ENCODE data around the gene AFF1.
"Not testable (repeated sequence)": the region's sequence is repeated elsewhere in the genome, so short reads cannot be mapped to it uniquely, and the experiment has no call there.

AFF1 gene

DNA sequence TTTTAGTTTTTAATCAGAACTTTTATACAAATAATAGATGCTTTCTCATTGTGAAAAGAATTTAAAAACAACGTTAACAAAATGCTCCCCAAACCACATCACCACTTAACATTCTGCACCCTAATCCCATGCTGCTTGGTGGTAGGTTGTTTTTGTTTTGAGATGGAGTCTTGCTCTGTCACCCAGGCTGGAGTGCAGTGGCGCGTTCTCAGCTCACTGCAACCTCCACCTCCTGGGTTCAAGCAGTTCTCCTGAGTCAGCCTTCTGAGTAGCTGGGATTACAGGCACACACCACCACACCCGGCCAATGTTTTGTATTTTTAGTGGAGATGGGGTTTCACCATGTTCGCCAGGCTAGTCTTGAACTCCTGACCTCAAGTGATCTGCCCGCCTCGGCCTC is 102.4 kb downstream of the AFF1 start:
- DNase-seq, result not testable (repeated sequence)

DNA sequence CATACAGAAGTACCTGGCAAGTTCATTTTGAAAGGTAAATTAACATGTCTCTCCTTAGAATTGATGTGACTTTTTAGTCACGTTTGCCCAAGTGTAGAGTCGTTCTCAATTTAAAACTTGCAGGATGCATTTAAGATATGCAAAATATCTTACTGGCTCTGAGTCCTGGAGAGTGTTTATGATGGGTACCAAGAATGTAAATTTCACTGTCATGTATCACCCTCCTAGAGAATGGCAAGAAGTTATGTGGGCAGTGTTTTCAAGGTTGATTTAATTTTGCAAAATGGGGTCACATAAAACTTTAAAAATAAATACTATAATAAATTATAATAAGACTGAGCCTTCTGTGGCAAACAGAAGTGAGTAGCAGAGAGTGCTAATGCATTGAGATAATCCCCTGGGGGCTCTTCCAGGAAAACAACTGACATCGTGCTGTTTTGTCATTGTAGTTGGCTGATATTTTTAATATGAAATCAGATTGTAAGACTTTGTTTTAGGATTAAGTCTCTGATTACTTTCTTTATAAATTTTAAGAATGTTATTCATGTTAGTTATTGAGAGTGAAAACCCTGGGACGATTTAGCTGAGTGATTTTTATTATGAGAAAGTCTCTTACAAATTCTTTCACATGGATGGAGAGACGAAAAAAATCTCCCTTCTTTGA is 103.0 kb downstream of the AFF1 start:
- no peak for DNase-seq

DNA sequence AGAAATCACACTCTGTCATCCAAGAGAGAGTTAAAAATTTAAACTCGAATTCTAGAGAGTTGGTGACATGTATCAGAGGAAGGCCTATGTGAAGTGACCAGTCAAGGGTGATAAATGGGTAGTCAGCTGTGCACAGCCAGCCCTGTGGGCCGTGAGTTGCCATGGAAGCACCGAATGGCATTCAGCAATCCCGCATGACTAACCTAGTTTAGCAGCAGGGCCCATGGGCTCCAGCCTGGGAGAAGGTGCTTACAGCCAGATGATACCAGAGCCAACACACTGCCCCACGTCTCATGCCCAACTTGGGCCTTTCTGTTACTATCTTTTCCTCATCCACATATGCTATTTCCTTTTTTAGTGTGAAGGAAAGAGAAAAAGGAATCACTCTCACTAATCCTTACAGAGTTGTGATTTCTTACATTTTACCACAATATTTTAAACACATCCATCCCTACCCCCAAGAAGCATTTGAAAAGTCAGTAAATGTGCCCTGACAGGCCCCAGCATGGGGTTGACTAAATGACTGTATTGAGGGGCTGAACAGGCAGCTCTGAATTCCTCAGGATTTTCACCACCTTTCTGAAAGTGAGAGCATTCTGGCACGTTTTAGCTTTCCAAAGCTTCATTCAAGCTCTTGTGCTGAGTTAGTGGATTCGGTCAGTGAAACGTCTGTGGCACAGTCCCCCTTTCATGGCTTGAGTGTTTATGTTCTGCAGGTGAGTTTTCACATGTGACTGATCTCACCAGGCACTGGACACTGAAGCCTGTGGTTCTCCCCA is 104.2 kb downstream of the AFF1 start:
- no peak for DNase-seq

DNA sequence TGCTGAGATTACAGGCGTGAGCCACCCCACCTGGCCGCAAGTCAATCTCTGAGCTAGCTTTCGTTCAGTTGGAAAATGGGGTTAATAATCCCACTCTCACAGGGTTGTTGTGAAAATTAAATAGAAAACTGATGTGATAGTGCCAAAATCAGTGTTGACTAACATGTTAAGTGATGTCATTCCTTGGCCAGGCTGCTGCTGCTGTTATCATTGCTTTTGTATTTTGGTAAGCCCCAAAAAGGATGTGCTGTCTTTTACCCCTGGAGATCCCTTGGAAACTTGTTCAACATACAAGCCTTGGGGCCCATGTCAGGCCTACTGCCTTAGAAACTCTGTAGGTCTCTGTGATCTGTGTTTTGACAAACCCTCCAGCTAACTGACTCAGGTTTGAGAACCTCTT is 106.3 kb downstream of the AFF1 start:
- DNase-seq, result no peak

DNA sequence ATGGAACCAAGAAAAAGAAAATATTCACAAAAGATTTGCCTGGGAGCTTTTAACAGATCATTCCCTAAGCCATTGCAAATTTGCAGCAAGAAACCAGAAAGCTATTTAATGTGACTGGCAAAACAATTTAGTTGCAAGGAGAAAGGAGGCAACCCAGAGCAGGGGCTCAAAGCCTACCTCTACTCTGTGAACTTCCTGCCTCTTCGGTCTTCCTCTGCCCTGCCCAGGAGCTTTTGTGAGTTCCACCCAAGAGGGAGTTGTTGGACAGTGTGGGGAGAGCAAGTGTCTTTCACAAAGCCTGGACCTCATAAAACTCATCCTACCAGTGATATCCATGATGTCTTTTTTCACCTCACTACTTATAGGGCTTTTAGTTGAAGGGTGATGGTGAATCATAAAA is 107.4 kb downstream of the AFF1 start:
- no peak for DNase-seq

DNA sequence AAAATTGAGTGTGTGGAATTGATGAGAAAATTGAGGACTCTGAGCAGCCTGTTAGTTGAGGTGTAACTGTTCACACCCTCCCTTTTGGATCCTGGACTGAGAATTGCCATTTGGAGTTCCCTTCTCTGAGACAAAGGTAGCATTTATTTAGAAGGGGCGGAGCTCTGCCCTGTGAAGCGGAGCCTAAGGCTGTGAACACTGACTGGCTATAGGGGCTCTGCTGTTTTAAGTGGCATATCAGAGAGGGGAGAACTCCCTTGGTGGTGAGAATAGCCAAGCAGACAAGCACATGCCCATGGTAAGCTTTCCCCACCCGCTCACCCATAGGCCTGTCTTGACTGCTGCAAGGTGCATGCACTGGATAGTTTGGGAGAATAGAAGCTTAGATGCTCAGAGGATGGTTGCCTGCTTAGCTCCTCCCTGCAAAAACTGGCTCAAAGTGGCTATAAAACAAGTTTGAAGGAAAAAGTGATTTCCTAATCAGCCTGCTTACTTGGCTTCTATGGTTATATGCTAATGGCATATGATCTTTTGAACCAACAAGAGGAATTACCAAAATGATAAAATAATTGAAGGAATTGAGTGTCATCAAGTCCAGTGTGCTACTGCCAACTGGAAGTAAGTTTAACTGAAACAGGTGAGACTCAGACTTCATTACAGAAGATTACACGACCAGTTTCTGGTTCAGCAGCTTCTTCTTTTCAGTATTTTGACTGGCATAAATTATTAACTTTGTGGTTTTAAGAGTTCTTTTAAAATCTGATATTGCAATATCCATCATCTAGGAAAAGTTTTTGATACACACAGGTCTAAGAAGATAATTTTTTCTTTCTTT is 108.4 kb downstream of the AFF1 start:
- no peak for DNase-seq

DNA sequence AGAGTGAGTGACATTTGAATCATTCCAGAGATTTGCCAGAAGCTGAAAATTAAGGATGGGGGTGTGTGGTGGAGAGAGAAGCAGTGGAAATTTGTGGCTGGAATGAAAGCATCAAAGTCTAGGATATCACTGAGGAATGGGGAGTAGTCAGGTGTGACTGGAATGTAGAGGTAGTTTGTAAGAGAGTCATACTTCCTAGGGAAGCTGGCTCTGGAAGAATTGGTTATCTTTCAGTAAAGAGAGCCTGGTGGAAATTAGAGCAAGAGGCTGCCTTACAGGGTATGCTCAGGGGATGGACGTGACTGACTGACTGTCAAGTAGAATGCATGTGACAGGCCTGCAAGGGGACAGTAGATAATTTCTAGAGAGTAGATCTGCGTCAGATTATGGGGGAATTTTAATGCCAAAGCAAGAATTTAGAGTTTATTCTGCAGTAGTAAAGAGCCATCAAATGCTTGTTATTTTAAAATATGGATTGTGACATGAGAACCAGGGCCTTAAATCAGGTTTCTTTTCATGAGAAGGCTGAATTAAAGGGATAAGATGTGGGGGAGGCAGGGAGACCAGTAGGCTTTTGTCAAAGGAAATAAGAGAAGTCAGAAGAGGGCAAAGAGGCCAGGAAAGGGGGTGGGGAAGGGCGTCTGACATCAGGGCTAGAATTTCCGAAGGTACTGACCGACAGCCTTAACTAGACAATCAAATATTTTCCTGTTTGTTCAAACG is 109.9 kb downstream of the AFF1 start:
- DNase-seq, result peak; percentile 44 to 51

DNA sequence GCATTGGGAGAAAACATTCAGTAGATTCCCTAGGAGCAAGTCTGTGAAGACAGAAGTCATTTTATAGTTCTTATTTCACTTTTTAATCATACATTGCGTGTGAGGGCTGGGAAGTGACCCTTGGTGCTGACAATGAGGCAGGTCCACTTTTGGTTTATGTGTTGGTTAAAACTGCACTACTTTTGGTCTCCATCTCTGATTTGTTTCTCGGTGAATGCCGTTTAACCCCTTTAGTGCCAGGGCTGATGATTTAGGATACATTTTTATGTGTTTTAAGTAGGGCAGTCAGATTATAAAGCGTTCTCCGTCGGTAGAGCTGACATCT is 110.4 kb downstream of the AFF1 start:
- no peak for DNase-seq

DNA sequence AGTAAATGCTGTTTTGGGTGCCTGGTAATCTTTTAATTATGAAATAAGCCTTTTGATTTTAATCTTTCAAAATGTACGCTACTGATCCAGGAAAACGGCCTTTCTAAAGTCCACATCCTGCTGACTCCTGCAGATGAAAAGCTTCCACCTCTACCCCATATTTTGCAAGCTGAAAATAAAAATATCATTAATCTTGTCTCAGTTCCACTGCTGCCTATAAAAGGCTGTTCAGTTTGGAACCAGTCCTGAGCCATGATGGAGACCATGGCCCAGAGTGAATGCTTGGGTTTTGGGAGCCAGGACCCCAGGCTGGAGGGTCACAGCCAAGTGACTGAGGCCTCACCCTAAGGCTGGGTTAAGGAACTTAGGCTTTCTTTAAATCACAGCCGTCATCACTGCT is 110.8 kb downstream of the AFF1 start:
- DNase-seq, result no peak

DNA sequence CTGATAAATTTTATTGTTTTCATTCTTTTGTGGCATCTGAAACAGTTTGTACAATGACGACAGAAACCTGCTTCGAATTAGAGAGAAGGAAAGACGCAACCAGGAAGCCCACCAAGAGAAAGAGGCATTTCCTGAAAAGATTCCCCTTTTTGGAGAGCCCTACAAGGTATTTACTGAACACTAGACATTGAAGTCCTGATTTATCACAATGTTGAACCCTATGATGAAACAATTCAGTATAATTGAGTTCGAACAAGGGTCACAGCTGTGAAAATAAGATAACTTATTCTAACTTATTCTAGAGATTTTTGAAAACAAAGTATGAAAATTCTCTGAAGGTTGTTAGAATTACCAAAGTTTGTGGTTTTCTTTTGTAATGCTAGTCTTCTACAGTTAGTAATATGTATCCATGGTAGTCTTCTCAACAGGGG is 111.3 kb downstream of the AFF1 start:
- DNase-seq, result peak in 1 of 2 donors; percentile 59

DNA sequence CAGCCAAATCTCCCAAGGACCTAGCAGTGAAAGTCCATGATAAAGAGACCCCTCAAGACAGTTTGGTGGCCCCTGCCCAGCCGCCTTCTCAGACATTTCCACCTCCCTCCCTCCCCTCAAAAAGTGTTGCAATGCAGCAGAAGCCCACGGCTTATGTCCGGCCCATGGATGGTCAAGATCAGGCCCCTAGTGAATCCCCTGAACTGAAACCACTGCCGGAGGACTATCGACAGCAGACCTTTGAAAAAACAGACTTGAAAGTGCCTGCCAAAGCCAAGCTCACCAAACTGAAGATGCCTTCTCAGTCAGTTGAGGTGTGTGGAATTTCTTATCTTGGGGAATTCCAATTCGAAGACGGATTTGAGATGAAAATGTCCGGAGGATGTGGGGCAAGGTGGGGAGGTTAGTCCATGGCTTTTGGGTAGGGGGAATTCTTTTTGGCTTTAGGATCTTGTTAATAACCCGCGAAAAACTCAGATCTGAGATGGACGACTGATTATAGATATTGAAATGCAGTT is 112.5 kb downstream of the AFF1 start:
- no peak for DNase-seq

DNA sequence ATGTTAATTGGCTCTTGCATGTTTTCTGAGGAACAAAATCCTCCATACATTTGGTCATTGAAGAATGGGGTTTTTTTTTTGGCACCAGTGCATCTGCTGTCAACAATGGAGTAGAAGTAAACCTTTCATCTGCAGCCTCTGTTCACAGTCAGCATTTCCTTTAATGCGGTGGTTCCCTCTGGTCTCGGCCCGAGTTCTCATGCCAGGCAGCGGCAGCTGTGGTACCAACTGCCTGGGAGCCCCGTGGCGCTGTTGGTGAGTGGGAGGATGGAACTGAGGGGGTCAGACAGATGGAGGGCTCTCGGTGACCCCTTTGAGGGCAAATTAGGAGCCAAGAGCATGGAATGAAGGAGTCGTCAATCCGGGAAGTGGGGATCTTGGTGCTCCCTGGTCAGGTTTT is 114.7 kb downstream of the AFF1 start:
- no peak for DNase-seq

DNA sequence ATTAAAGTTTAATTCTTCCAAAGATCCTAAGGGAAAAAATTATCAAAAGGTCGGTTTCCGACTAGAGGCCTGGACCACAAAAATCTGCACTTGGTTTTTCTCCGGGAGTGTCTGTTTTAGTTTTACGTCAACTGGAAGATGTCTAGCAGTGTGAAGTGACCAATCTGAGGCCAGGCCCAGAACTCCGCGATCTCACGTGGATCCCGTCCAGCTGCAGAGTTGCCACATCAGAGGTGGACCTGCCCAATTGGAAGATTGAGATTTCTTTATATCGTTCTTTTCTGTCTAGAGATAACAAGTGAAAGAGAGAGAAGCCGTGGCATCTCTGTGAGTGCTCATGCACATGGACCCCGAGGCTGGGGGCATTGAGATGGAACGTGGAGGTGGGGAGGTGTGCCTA is 115.8 kb downstream of the AFF1 start:
- no peak for DNase-seq

DNA sequence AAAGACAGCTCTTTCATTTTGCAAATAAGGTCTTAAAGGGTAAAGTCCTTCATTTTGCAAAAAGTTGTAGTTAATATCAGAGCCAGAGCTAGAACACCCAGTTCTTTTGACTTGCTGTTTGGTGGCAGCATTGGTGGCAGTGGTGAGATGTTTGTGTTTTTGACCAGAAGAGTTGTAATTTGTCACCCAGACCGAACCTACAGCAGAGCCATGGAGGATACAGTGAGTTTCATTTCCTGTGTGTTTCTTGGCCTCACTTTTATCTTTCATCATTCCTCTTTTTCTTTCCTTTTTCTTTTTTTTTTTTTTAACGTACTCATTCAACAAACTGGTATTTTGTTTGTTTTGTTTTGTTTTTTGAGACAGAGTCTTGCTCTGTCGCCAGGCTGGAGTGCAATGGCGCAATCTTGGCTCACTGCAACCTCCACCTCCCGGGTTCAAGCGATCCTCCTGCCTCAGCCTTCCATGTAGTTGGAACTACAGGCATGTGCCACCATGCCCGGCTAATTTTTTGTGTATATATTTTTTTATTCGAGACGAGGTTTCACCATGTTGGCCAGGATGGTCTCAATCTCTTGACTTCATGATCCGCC is 116.4 kb downstream of the AFF1 start:
- DNase-seq, result no peak

DNA sequence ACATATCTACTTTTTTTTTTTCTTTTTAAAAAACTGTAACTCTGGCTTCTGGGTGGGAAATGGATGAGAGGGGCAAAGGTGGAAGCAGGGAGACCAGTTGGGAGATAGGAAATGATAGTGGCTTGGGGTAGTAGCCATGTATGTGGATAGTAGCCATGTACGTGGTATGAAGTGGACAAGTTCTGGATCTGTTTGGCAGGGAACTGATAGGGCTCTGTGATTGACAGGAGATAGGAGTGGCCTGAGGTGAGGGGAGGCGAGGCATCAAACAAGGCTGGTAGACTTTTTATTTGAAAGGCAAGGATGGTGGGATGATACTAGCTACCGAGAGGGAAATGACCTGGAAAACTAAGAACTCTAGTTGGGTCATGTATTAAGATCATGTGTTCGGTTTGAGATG is 117.8 kb downstream of the AFF1 start:
- no peak for DNase-seq

DNA sequence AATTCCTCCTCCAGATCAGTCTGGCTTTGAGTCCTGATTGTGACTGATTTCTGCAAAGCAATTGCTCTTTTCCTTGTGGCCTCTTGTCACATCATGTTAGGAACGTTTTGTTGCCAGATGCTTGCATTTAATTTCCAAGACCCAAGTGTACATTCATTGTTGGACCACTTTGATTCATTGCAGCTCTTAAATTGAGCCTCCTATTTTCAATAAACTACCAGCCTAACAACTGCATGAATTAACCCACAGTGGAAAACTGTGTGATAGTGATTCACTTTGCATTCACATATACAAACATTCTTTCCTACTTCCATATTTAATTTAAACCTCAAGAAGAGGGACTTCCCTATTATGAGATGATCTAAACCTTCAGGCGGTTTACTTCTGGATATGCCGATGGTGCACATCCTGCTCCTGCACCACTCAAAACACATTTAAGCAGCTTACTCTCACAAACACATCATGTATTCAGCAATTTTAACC is 118.4 kb downstream of the AFF1 start:
- peak; percentile 45 to 73 for DNase-seq

DNA sequence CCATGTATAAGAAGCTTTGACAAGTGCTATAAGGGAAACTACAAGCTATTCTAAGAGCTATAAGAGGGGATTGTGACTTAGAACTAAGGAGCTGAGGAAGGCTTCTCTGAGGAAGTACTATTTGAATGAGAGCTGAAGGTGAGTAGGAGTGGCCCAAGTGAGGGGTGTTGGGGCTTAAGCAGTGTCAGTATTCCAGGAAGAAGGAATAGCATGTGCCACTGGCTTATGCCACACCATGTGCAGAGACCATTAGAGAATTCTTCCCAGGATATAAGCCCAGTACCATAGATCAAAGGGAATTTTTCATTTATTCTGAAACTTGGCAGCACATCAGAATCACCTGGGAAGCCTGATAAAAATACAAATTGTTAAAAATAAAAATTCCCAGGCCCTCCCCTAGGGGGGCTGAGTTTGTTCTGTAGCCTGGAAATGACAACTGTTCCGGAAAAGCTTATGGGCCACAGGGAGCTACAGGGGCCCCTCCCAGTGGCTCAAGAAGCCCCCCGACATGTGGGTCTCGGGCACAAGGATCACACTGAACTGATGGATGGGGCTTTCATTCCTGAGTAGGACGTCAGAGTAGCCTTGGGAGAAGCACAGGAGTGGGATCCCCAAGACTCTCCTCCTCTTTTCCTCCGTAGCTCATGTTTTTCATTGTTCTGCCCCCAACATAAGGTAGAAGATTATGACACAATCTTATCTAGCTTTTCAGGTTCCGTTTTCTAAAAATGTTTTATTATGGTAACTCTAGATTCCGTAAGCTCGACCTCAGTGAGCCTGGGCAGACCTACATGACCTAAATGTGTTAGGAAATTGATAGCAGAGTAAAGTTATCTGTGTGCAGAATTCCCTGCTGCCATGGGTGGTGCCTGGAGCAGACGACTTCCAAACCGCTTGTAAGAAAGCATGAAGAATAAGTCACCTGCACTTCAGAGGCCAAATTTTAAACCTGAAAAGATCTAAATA is 119.3 kb downstream of the AFF1 start:
- no peak for DNase-seq

DNA sequence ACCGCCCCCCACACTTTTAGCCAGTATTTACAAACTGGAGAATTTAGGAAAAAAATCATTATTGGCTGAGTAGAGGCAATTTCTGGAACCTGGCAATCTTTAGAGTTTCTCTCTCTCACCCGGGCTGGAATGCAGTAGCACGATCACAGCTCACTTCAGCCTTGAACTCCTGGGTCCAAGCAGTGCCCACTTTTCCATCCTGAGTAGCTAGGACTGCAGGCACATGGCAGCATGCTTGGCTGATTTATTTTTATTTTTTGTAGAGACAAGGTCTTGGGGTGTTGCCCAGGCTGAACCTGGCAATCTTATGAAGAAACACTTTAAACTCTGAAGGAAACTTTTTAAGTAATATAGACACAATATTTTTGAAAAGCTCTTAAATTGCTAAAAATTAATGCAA is 120.1 kb downstream of the AFF1 start:
- no peak for DNase-seq

DNA sequence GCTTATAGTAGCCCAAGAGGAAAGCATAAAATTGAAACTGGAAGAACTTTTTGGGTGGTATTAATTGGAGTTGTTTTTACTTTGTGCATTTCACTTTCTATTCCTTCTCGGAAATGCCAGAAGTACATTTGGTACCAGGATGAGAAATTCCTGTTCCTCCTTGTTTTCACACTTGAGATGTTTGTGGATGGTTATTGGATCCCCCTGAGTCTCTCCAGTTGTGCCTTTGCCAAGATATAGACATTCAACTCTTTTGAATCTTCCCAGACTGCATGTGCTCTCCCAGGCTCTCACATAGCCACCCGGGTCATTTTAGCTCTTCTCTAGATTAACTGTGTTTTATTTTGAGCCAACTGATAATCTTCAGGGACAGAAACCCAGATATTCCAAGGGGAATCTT is 120.5 kb downstream of the AFF1 start:
- no peak for DNase-seq

DNA sequence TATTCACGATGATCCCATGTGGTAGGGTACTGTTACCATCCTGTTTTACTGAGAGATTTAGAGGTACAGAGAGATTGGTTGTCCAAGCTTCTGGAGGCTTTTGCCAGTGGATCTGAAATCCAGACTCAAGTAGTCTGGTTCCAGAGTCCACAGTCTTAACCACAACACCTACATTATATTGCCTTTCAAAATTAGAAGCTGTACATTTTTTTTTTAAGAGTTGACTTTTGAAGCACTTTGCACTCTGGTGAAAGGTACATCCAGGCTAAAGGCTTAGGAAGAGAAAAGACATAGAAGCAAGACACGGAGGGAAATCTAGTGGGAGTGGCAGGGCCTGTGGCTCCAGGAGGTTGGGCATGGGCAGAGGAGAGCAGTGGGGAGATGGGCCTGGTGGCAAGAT is 122.1 kb downstream of the AFF1 start:
- DNase-seq, result no peak

DNA sequence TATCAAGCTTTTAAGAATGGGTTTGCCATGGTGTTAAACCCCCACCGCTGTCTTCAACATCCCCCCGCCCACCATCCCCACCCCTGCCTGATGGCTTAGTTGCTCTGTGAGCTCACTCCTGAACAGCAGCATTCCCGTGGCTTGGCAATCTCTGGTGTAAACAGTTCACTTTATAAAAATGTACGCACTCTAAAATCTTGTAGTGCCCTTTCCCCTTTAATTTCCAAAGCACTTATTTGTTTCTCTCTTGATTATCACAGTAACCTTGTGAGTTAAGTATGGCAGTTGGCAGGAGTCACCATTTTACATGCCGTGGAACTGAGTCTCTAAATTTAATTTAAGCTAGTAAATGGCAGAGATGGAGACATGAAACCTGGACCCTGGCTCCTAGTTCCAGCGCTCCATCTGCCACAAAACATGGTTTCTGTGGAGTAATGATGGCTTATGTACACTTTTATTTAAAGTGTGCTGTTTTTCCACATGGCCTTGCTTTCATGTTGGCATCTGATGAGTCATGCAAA is 123.1 kb downstream of the AFF1 start:
- no peak for DNase-seq
